HG02943 (cell line): ENCODE results near the gene DRC7.

Experiments
- ATAC-seq: cut with Tn5 transposase; IDR thresholded peaks from one replicate; pipeline ENCODE4 v1.9.1; 2021; ENCODE audit warnings: mild to moderate bottlenecking, low read depth, moderate library complexity; ENCODE audit not compliant: unreplicated experiment

DRC7 gene

GRCh38 chr16:57747091-57747490 lies 52.5 kb downstream of the DRC7 start:
- no peak for ATAC-seq

GRCh38 chr16:57747496-57747895 lies 52.9 kb downstream of the DRC7 start:
- no peak for ATAC-seq

GRCh38 chr16:57747996-57748395 lies 53.4 kb downstream of the DRC7 start:
- no peak for ATAC-seq

- no peak for ATAC-seq
Observed at GRCh38 chr16:57748596-57748995, 54.0 kb downstream of the DRC7 start.

GRCh38 chr16:57749101-57749692 lies 54.6 kb downstream of the DRC7 start:
- ATAC-seq, result no peak

GRCh38 chr16:57749856-57750452 lies 55.3 kb downstream of the DRC7 start:
- no peak for ATAC-seq

- no peak for ATAC-seq
Observed at GRCh38 chr16:57750796-57751538, 56.4 kb downstream of the DRC7 start.

GRCh38 chr16:57751539-57752202 lies 57.1 kb downstream of the DRC7 start:
- no peak for ATAC-seq

GRCh38 chr16:57752203-57752580 lies 57.6 kb downstream of the DRC7 start:
- ATAC-seq, result no peak

GRCh38 chr16:57752581-57753447 lies 58.2 kb downstream of the DRC7 start:
- no peak for ATAC-seq

- ATAC-seq, result no peak
Observed at GRCh38 chr16:57753448-57754353, 59.1 kb downstream of the DRC7 start.

GRCh38 chr16:57754354-57755060 lies 59.9 kb downstream of the DRC7 start:
- ATAC-seq, result no peak

GRCh38 chr16:57755061-57755684 lies 60.6 kb downstream of the DRC7 start:
- ATAC-seq, result no peak

- no peak for ATAC-seq
Observed at GRCh38 chr16:57755726-57756423, 61.3 kb downstream of the DRC7 start.

GRCh38 chr16:57756424-57757325 lies 62.1 kb downstream of the DRC7 start:
- ATAC-seq, result no peak

- peak; percentile 88 for ATAC-seq
Observed at GRCh38 chr16:57757326-57757786, 62.8 kb downstream of the DRC7 start.

GRCh38 chr16:57757883-57758282 lies 63.3 kb downstream of the DRC7 start:
- no peak for ATAC-seq
